Adrenal gland (tissue), 12 donors: ENCODE data around the gene CHDH. TPM values are rescaled to one million over a fixed set of nuclear protein-coding genes. Genes with fewer than 3 reads are reported as not detected.

Experiments
- DNase-seq, 7 donors: peaks; one replicate each; pipeline ENCODE4 v3.0.0-alpha.2; 2019 to 2020
- H3K27ac ChIP-seq, 5 donors: fragments of 200-600 bp; sonication (generic) in 4 of 5; 1 replicate in 3 of 5; 2 replicates in 2 of 5; pipeline versions ENCODE4 v1.5.1 to v1.8.0; 2016 to 2020; ENCODE audit warnings: mild to moderate bottlenecking in 1 of 5
- H3K27me3 ChIP-seq: fragments of 200-600 bp; 2 replicates; pipeline ENCODE4 v1.8.0; 2021
- H3K36me3 ChIP-seq, 2 donors: fragments of 200-600 bp; replicated peaks in 1 of 2; 1 replicate in 1 of 2; 2 replicates in 1 of 2; pipeline versions ENCODE4 v1.5.1 to v1.8.0; 2018 to 2022
- H3K4me1 ChIP-seq, 2 donors: fragments of 200-600 bp; replicated peaks in 1 of 2; 1 replicate in 1 of 2; 2 replicates in 1 of 2; pipeline versions ENCODE4 v1.5.1 to v1.8.0; 2018 to 2021
- H3K4me3 ChIP-seq, 4 donors: fragments of 200-600 bp; sonication (generic) in 3 of 4; one replicate each; pipeline ENCODE4 v1.5.1; 2016 to 2018
- H3K9me3 ChIP-seq, 3 donors: fragments of 200-600 bp; sonication (generic) in 1 of 3; replicated peaks in 1 of 3; 1 replicate in 2 of 3; 2 replicates in 1 of 3; pipeline versions ENCODE4 v1.5.1 to v1.8.0; 2016 to 2021
- CTCF ChIP-seq, 6 experiments: fragments of 450-650 bp in 4 of 6; fragments of 200-600 bp in 2 of 6; sonication (generic) in 1 of 6; IDR thresholded peaks; 1 replicate in 5 of 6; 2 replicates in 1 of 6; pipeline versions ENCODE4 v1.5.1 to v1.8.0; 2016 to 2021; ENCODE audit warnings: antibody characterized with exemption in 6 of 6, mild to moderate bottlenecking in 2 of 6, moderate library complexity in 1 of 6
- POLR2A ChIP-seq, 2 donors: fragments of 450-650 bp; IDR thresholded peaks; one replicate each; pipeline ENCODE4 v1.6.1; 2017; ENCODE audit warnings: antibody characterized with exemption in 2 of 2, mild to moderate bottlenecking in 2 of 2, moderate library complexity in 1 of 2
- WGBS, 4 donors: extraction: QIAGEN DNeasy Blood & Tissue Kit in 2 of 4; methylation state at CpG; one replicate each; pipeline versions ENCODE4 v1.1.5 to v1.1.7; 2013 to 2017; 5-methylcytosine and 5-hydroxymethylcytosine counted together
- intact Hi-C, 2 donors: fragments of 100-400 bp; cut with DNase I; formaldehyde crosslinking; loops; one replicate each; pipeline versions ENCODE4 v1.14.1 to v1.15.0; 2022 to 2023
- polyA plus RNA-seq, 3 donors: library from polyadenylated mRNA; stranded (reverse); fragments of 200-250 nt in 2 of 3; fragments of 350-450 nt in 1 of 3; fragmentation: Illumina TruSeq in 1 of 3; extraction: RNeasy Lipid Tissue Mini Kit (QIAGEN cat#74804) in 1 of 3; gene quantifications; one replicate each; pipeline ENCODE4 v1.2.3, GENCODE V29; 2013 to 2014
- total RNA-seq, 9 donors: library from RNA; depleted of rRNA in 4 of 9; stranded (reverse); fragments of >200 nt in 4 of 9; fragments of 120-200 nt in 1 of 9; fragmentation: NEBNext Ultra II Directional in 1 of 9; extraction: Animal tissue kit (Norgen Biotek cat#: 25700) in 1 of 9; gene quantifications; one replicate each; pipeline versions ENCODE4 v1.1.0 to v1.2.4, GENCODE V29; 2013 to 2023
- donor health status: healthy with polysubstance abuse.
- donor health status: Bipolar disorder and iron deficiency.
- donor health status: DM: yes; HTN: yes; CAD: no.
- donor health status: DM: no; HTN: no; CAD: no.
- donor health status: DM: no; HTN: no; CAD: no.
- donor health status: DM: yes; HTN: yes; CAD: no.

Gene CHDH
- total and polyA plus RNA-seq, 12 donors = 0.17 to 29.6 (median 5.3) TPM

GRCh38 chr3:53775834-53776251 lies 70.4 kb downstream of the CHDH start:
- intact Hi-C loops = no loop called here
- Histone ChIP-seq H3K4me3 (no peak overlapping the region), H3K27me3 (no peaks in the 10 kb centered on the region), H3K36me3 (peaks cover 0 to 24% of the 10 kb centered on the region in 2 donors), H3K9me3 (no peaks in the 10 kb centered on the region), H3K27ac (peak overlapping the region in 1 of 5 donors; percentile 4), H3K4me1 (peaks cover 13 to 26% of the 10 kb centered on the region in 2 donors)
- 80 to 86% (median 82%) methylated on average over 3 to 5 of the region's 5 CpGs for WGBS, 4 donors
- no peak for DNase-seq
- TF ChIP-seq CTCF (IDR thresholded peaks at IDR 0.05) = no peak
- no peak for TF ChIP-seq POLR2A (IDR thresholded peaks at IDR 0.05)

GRCh38 chr3:53775018-53775417 lies 71.2 kb downstream of the CHDH start:
- TF ChIP-seq POLR2A (IDR thresholded peaks at IDR 0.05) (no peak), CTCF (IDR thresholded peaks at IDR 0.05) (no peak)
- intact Hi-C loops = no loop called here
- Histone ChIP-seq H3K27me3 (no peaks in the 10 kb centered on the region), H3K9me3 (no peaks in the 10 kb centered on the region), H3K4me1 (peaks cover 13 to 26% of the 10 kb centered on the region in 2 donors), H3K4me3 (no peak overlapping the region), H3K36me3 (peaks cover 0 to 30% of the 10 kb centered on the region in 2 donors), H3K27ac (no peak overlapping the region)
- WGBS, 4 donors = 86 to 93% (median 90%) methylated on average over 5 of the region's 5 CpGs
- DNase-seq = no peak

- TF ChIP-seq CTCF (IDR thresholded peaks at IDR 0.05) = no peak
- TF ChIP-seq POLR2A (IDR thresholded peaks at IDR 0.05) = no peak
- H3K4me1 ChIP-seq = peaks cover 13 to 26% of the 10 kb centered on the region in 2 donors
- no peaks in the 10 kb centered on the region for H3K27me3 ChIP-seq
- intact Hi-C loops = no loop called here
- peaks cover 0 to 27% of the 10 kb centered on the region in 2 donors for H3K36me3 ChIP-seq
- H3K4me3 ChIP-seq = no peak overlapping the region
- 78 to 90% (median 81%) methylated on average over 8 of the region's 8 CpGs for WGBS, 4 donors
- no peak for DNase-seq
- H3K9me3 ChIP-seq = no peaks in the 10 kb centered on the region
- H3K27ac ChIP-seq = peak overlapping the region in 3 of 5 donors; percentile 58 to 67 (median 63)
These were observed 71.8 kb downstream of the CHDH start for GRCh38 chr3:53774414-53774813.

GRCh38 chr3:53773611-53774368 lies 72.4 kb downstream of the CHDH start:
- H3K27ac ChIP-seq = peak overlapping the region in 3 of 5 donors; percentile 63 to 85 (median 67)
- no peak overlapping the region for H3K4me3 ChIP-seq
- H3K36me3 ChIP-seq = peaks cover 0 to 21% of the 10 kb centered on the region in 2 donors
- H3K4me1 ChIP-seq = peaks cover 13 to 26% of the 10 kb centered on the region in 2 donors
- WGBS, 4 donors = 46 to 58% (median 57%) methylated on average over 8 to 10 of the region's 10 CpGs
- H3K27me3 ChIP-seq = no peaks in the 10 kb centered on the region
- intact Hi-C loops = no loop called here
- TF ChIP-seq POLR2A (IDR thresholded peaks at IDR 0.05) = peak in 1 of 2 donors; percentile 45
- TF ChIP-seq CTCF (IDR thresholded peaks at IDR 0.05) = no peak
- no peaks in the 10 kb centered on the region for H3K9me3 ChIP-seq
- peak; percentile 47 to 86 (median 82) for DNase-seq
